GM23338 (cell line): ENCODE data around the gene PARP8. TPM values are rescaled to one million over a fixed set of nuclear protein-coding genes. Genes with fewer than 3 reads are reported as not detected.

ENCODE experiments used
- ATAC-seq: fragments of 200-7000 bp; cut with Tn5 transposase; 3 replicates; pipeline ENCODE4 v1.9.1; 2020
- DNase-seq: peaks from one replicate; pipeline ENCODE4 v3.0.0-alpha.2; 2015; ENCODE audit warnings: low spot score
- H2AFZ ChIP-seq: fragments of 200-600 bp; sonication (generic); 2 replicates; pipeline ENCODE4 v1.8.0; 2016; ENCODE audit warnings: antibody characterized with exemption, mild to moderate bottlenecking, moderate library complexity
- H3F3A ChIP-seq: fragments of 200-600 bp; sonication (generic); replicated peaks from 2 replicates; pipeline ENCODE4 v1.8.0; 2017; ENCODE audit warnings: antibody characterized with exemption, mixed run types, low read depth
- H3K27ac ChIP-seq: fragments of 200-600 bp; sonication (generic); 2 replicates; pipeline ENCODE4 v1.6.1; 2016; ENCODE audit warnings: low read depth
- H3K27me3 ChIP-seq: fragments of 200-600 bp; sonication (generic); 2 replicates; pipeline ENCODE4 v1.8.0; 2016; ENCODE audit warnings: mild to moderate bottlenecking, mixed run types, moderate library complexity; ENCODE audit not compliant: insufficient read depth
- H3K36me3 ChIP-seq: fragments of 200-600 bp; sonication (generic); 2 replicates; pipeline ENCODE4 v1.8.0; 2016; ENCODE audit warnings: mild to moderate bottlenecking; ENCODE audit not compliant: insufficient read depth
- H3K4me1 ChIP-seq: fragments of 200-600 bp; sonication (generic); 2 replicates; pipeline ENCODE4 v1.8.0; 2016; ENCODE audit warnings: mild to moderate bottlenecking, moderate library complexity; ENCODE audit not compliant: insufficient read depth
- H3K4me2 ChIP-seq: fragments of 200-600 bp; sonication (generic); 2 replicates; pipeline ENCODE4 v1.7.1; 2017; ENCODE audit warnings: mixed run types
- H3K4me3 ChIP-seq: fragments of 200-600 bp; sonication (generic); 2 replicates; pipeline ENCODE4 v1.6.1; 2016; ENCODE audit warnings: mixed run types
- H3K79me2 ChIP-seq: fragments of 200-600 bp; sonication (generic); replicated peaks from 2 replicates; pipeline ENCODE4 v1.8.0; 2017; ENCODE audit warnings: mild to moderate bottlenecking; ENCODE audit not compliant: insufficient read depth
- H3K9me2 ChIP-seq: fragments of 200-600 bp; sonication (generic); 2 replicates; pipeline ENCODE4 v1.8.0; 2017; ENCODE audit not compliant: insufficient read depth
- H4K20me1 ChIP-seq: fragments of 200-600 bp; sonication (generic); replicated peaks from 2 replicates; pipeline ENCODE4 v1.8.0; 2017; ENCODE audit warnings: mild to moderate bottlenecking; ENCODE audit not compliant: insufficient read depth
- H3K27ac Mint-ChIP-seq: 2 replicates; pipeline ENCODE4 v1.8.0; 2020; ENCODE audit warnings: inconsistent platforms, mild to moderate bottlenecking, moderate library complexity, mixed read lengths
- H3K27me3 Mint-ChIP-seq: 3 replicates; pipeline ENCODE4 v1.8.0; 2022; ENCODE audit warnings: low read depth, mild to moderate bottlenecking, moderate library complexity, mixed read lengths, inconsistent platforms; ENCODE audit not compliant: insufficient read depth, poor library complexity
- H3K36me3 Mint-ChIP-seq: 3 replicates; pipeline ENCODE4 v1.8.0; 2021; ENCODE audit warnings: low read depth, mild to moderate bottlenecking, inconsistent platforms, moderate library complexity, mixed read lengths
- H3K4me1 Mint-ChIP-seq: 3 replicates; pipeline ENCODE4 v1.8.0; 2020; ENCODE audit warnings: mild to moderate bottlenecking, inconsistent platforms, mixed read lengths
- H3K4me3 Mint-ChIP-seq: 3 replicates; pipeline ENCODE4 v1.8.0; 2021; ENCODE audit warnings: moderate library complexity, mild to moderate bottlenecking, inconsistent platforms, mixed read lengths
- H3K9me3 Mint-ChIP-seq: 3 replicates; pipeline ENCODE4 v1.8.0; 2020; ENCODE audit warnings: moderate library complexity, mild to moderate bottlenecking, inconsistent platforms, mixed read lengths
- CREB1 ChIP-seq: fragments of 250-450 bp; sonication (Bioruptor Pico); IDR thresholded peaks from 2 replicates; pipeline ENCODE4 v1.5.0; 2020; ENCODE audit warnings: low read depth, mild to moderate bottlenecking, moderate library complexity
- EZH2phosphoT487 ChIP-seq: fragments of 200-600 bp; sonication (generic); IDR thresholded peaks from one replicate; pipeline ENCODE4 v1.8.1; 2018; ENCODE audit warnings: antibody characterized with exemption; ENCODE audit not compliant: unreplicated experiment
- JUNB ChIP-seq: IDR thresholded peaks from one replicate; pipeline ENCODE4 v1.6.1; 2016; ENCODE audit warnings: antibody characterized with exemption; ENCODE audit not compliant: unreplicated experiment
- POLR2AphosphoS5 ChIP-seq: IDR thresholded peaks from 2 replicates; pipeline ENCODE4 v1.6.1; 2016; ENCODE audit warnings: antibody characterized with exemption, low read depth
- ZNF114 ChIP-seq: fragments of 250-450 bp; sonication (Bioruptor Pico); IDR thresholded peaks from 2 replicates; pipeline ENCODE4 v1.5.0; 2020; ENCODE audit warnings: mild to moderate bottlenecking, moderate library complexity
- ZNF331 ChIP-seq: fragments of 250-450 bp; sonication (Bioruptor Pico); IDR thresholded peaks from 2 replicates; pipeline ENCODE4 v1.5.0; 2020; ENCODE audit warnings: low read depth, mild to moderate bottlenecking, moderate library complexity
- polyA plus RNA-seq: library from polyadenylated mRNA; unstranded; fragments of >200 nt; fragmentation: Nextera tagmentation; extraction: Ambion mirVana; gene quantifications from 2 replicates; pipeline ENCODE4 v1.2.1, GENCODE V29; 2016
- total RNA-seq: library from RNA; depleted of rRNA; stranded (reverse); fragments of >200 nt; shearing (Covaris generic); gene quantifications from 2 replicates; pipeline ENCODE4 v1.2.3, GENCODE V29; 2014
- TF ChIP-seq, protein P1 (sequence below): fragments of 250-450 bp; sonication (Bioruptor Pico); IDR thresholded peaks from 2 replicates; pipeline ENCODE4 v1.5.0; 2020; ENCODE audit warnings: mild to moderate bottlenecking, moderate library complexity
- TF ChIP-seq, protein P2 (sequence below): IDR thresholded peaks from 2 replicates; pipeline ENCODE4 v1.6.1; 2016; ENCODE audit warnings: antibody characterized with exemption

Gene PARP8
- total and polyA plus RNA-seq, 2 experiments from 2014 or later, result 13.0 to 25.0 TPM

DNA sequence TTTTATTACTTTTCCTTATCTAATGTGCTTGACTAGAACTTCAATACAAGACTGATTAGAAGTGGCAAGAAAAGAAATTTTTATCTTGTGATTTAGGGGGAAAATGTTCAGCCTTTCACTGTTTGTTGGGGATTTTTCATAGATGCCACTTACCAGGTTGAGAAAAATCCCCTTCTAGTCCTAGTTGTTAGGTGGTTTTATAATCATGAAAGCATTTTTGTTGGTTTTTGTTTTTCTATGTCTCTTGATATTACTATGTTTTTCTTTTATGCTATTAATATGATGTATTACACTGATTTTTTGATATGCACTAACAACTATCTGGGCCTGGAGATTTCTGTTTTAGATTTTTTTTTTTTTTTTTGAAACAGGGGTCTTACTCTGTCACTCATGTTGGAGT is 134.0 kb downstream of the PARP8 start (continued):
- TF ChIP-seq, protein P1, sequence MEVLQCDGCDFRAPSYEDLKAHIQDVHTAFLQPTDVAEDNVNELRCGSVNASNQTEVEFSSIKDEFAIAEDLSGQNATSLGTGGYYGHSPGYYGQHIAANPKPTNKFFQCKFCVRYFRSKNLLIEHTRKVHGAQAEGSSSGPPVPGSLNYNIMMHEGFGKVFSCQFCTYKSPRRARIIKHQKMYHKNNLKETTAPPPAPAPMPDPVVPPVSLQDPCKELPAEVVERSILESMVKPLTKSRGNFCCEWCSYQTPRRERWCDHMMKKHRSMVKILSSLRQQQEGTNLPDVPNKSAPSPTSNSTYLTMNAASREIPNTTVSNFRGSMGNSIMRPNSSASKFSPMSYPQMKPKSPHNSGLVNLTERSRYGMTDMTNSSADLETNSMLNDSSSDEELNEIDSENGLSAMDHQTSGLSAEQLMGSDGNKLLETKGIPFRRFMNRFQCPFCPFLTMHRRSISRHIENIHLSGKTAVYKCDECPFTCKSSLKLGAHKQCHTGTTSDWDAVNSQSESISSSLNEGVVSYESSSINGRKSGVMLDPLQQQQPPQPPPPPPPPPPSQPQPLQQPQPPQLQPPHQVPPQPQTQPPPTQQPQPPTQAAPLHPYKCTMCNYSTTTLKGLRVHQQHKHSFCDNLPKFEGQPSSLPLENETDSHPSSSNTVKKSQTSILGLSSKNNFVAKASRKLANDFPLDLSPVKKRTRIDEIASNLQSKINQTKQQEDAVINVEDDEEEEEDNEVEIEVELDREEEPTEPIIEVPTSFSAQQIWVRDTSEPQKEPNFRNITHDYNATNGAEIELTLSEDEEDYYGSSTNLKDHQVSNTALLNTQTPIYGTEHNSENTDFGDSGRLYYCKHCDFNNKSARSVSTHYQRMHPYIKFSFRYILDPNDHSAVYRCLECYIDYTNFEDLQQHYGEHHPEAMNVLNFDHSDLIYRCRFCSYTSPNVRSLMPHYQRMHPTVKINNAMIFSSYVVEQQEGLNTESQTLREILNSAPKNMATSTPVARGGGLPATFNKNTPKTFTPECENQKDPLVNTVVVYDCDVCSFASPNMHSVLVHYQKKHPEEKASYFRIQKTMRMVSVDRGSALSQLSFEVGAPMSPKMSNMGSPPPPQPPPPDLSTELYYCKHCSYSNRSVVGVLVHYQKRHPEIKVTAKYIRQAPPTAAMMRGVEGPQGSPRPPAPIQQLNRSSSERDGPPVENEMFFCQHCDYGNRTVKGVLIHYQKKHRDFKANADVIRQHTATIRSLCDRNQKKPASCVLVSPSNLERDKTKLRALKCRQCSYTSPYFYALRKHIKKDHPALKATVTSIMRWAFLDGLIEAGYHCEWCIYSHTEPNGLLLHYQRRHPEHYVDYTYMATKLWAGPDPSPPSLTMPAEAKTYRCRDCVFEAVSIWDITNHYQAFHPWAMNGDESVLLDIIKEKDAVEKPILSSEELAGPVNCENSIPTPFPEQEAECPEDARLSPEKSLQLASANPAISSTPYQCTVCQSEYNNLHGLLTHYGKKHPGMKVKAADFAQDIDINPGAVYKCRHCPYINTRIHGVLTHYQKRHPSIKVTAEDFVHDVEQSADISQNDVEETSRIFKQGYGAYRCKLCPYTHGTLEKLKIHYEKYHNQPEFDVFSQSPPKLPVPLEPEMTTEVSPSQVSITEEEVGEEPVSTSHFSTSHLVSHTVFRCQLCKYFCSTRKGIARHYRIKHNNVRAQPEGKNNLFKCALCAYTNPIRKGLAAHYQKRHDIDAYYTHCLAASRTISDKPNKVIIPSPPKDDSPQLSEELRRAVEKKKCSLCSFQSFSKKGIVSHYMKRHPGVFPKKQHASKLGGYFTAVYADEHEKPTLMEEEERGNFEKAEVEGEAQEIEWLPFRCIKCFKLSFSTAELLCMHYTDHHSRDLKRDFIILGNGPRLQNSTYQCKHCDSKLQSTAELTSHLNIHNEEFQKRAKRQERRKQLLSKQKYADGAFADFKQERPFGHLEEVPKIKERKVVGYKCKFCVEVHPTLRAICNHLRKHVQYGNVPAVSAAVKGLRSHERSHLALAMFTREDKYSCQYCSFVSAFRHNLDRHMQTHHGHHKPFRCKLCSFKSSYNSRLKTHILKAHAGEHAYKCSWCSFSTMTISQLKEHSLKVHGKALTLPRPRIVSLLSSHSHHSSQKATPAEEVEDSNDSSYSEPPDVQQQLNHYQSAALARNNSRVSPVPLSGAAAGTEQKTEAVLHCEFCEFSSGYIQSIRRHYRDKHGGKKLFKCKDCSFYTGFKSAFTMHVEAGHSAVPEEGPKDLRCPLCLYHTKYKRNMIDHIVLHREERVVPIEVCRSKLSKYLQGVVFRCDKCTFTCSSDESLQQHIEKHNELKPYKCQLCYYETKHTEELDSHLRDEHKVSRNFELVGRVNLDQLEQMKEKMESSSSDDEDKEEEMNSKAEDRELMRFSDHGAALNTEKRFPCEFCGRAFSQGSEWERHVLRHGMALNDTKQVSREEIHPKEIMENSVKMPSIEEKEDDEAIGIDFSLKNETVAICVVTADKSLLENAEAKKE (CRISPR knock-in tag), result no peak
- no peak for TF ChIP-seq EZH2phosphoT487
- TF ChIP-seq POLR2AphosphoS5, result no peak
- no peak for TF ChIP-seq CREB1
- no peak for TF ChIP-seq ZNF331 (CRISPR knock-in tag)
- TF ChIP-seq JUNB, result no peak

DNA sequence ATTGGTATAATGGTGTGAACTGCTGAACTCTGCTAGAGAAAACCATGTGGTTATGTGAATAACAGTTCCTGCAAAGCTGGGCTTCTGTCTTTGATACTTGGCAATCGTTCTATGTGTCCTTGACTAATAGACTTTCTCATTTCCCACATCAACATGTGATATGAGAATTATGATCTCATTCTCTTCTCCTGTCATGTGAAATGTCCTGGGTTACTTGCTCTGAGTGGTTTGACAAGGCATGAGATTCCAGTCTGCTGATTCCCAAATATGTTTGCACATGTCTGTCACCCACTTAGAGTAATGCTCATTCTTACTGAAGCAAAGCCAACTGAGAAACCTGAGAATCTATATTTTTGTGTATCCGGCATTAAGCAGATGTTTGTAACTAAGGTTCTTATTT is 141.2 kb downstream of the PARP8 start:
- Mint-ChIP-seq H3K36me3 (peaks cover 28% of the 10 kb centered on the region), H3K27ac (no peak overlapping the region), H3K27me3 (no peaks in the 10 kb centered on the region), H3K4me3 (no peak overlapping the region), H3K9me3 (peaks cover 13% of the 10 kb centered on the region; the same call in 2 of the 3 replicates), H3K4me1 (peaks cover 8% of the 10 kb centered on the region; the same call in 2 of the 3 replicates)
- Histone ChIP-seq H3K9me2 (no peaks in the 10 kb centered on the region), H4K20me1 (no peaks in the 10 kb centered on the region), H3K4me3 (no peak overlapping the region), H3K27ac (no peak overlapping the region), H3K79me2 (peaks cover 12% of the 10 kb centered on the region; the same call in 1 of the 2 replicates), H3K36me3 (no peaks in the 10 kb centered on the region), H3K4me2 (no peak overlapping the region), H2AFZ (no peak overlapping the region), H3F3A (no peaks in the 10 kb centered on the region), H3K27me3 (no peaks in the 10 kb centered on the region), H3K4me1 (no peaks in the 10 kb centered on the region)
- DNase-seq (no peak), ATAC-seq (no peak)
- TF ChIP-seq ZNF114 (CRISPR knock-in tag), result no peak
- TF ChIP-seq, protein P2, sequence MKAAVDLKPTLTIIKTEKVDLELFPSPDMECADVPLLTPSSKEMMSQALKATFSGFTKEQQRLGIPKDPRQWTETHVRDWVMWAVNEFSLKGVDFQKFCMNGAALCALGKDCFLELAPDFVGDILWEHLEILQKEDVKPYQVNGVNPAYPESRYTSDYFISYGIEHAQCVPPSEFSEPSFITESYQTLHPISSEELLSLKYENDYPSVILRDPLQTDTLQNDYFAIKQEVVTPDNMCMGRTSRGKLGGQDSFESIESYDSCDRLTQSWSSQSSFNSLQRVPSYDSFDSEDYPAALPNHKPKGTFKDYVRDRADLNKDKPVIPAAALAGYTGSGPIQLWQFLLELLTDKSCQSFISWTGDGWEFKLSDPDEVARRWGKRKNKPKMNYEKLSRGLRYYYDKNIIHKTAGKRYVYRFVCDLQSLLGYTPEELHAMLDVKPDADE, result no peak
- TF ChIP-seq EZH2phosphoT487, result no peak
- TF ChIP-seq, protein P1 (CRISPR knock-in tag), result no peak
- no peak for TF ChIP-seq ZNF331 (CRISPR knock-in tag)
